ENCODE results near the gene OIT3.

Gene OIT3

GRCh38 chr10:72953687-72954086 is 60.1 kb downstream of the OIT3 start:
- no peak for DNase-seq

GRCh38 chr10:72954230-72954595 is 60.7 kb downstream of the OIT3 start:
- DNase-seq, result no peak

- peak; percentile 56 for DNase-seq
Measured at GRCh38 chr10:72954596-72955554, 61.3 kb downstream of the OIT3 start, which contains the start of gene PLA2G12B. Gene PLA2G12B (minus strand): TSS chr10:72954806. CDS start chr10:72954685, 121 bp downstream.

GRCh38 chr10:72956001-72956400 is 62.5 kb downstream of the OIT3 start:
- DNase-seq, result no peak

GRCh38 chr10:72976886-72977285 is 83.3 kb downstream of the OIT3 start:
- no peak for DNase-seq

GRCh38 chr10:72979709-72980108 is 86.2 kb downstream of the OIT3 start:
- DNase-seq, result no peak

- DNase-seq, result no peak
Measured at GRCh38 chr10:72980348-72980747, 86.8 kb downstream of the OIT3 start.

GRCh38 chr10:72981028-72981881 is 87.7 kb downstream of the OIT3 start:
- DNase-seq, result no peak

- no peak for DNase-seq
Measured at GRCh38 chr10:72981882-72982529, 88.5 kb downstream of the OIT3 start.
